GM18873 (cell line): ENCODE measurements around the gene HYOU1.
"Not testable (repeated sequence)": the region's sequence is repeated elsewhere in the genome, so short reads cannot be mapped to it uniquely, and the experiment has no call there.

Source experiments
- ATAC-seq: cut with Tn5 transposase; IDR thresholded peaks from one replicate; pipeline ENCODE4 v1.9.1; 2021; ENCODE audit warnings: mild to moderate bottlenecking, moderate library complexity, moderate number of reproducible peaks; ENCODE audit not compliant: unreplicated experiment, low FRiP score

Gene HYOU1

DNA sequence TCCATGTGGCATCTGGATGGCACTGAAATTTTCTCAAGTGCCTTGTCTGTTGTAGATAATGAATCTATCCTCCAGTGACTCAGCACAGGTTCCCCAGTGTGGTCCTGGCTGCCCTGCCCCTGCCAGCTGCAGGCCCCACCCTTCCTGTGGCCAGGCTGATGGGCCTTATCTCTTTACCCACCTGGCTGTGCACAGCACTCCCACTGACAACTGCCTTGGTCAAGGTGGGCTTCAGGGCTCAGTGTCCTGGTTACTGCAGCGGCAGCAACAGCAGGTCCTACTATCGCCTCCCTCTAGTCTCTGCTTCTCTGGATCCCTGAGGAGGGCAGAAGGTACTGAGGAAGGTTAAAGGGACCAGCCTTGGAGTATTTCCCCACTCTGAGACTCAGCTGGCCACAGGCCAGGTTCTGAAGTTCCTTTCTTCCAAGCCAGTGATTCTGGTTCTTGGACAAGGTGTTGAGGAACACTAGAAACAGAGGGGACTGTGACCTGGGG, 30.8 kb upstream of the HYOU1 start:
- ATAC-seq: no peak

DNA sequence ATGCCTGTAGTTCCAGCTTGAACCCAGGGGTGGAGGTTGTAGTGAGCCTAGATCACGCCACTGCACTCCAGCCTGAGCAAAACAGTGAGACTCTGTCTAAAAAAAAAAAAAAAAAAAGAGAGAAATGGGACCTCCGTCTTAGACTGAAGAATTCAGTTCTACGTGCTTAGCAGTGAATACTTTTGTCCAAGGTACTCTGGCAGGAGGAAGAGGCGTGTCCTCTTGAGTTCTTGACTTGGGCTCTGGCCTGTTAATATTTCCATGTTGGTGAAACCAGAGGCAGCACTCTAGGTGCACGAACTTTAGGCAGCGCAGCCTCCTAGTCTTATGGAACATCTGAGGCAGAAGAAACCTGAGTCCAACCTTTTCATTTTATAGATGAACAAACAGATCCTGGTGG, 30.1 kb upstream of the HYOU1 start:
- ATAC-seq: no peak

DNA sequence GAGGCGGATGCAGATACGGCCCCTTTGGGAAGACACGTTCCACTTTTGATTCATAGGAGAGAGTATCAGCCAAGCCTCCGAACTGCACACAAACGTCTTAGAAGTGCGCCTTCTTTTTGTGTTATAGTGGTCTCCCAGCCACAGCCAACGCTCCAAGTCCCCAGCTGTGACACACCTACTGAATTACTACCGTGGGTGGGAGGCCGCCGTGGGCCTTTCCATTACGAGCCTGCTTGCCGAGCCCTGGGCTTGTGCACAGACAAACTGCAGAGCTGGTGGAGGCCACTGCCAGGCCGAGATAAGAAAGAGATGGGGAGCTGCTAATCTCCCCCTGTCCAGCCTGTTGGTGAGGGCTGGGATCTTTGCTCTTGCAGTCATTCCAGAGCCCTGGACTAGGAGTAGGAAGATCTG, 28.4 kb upstream of the HYOU1 start:
- ATAC-seq: peak; percentile 6

DNA sequence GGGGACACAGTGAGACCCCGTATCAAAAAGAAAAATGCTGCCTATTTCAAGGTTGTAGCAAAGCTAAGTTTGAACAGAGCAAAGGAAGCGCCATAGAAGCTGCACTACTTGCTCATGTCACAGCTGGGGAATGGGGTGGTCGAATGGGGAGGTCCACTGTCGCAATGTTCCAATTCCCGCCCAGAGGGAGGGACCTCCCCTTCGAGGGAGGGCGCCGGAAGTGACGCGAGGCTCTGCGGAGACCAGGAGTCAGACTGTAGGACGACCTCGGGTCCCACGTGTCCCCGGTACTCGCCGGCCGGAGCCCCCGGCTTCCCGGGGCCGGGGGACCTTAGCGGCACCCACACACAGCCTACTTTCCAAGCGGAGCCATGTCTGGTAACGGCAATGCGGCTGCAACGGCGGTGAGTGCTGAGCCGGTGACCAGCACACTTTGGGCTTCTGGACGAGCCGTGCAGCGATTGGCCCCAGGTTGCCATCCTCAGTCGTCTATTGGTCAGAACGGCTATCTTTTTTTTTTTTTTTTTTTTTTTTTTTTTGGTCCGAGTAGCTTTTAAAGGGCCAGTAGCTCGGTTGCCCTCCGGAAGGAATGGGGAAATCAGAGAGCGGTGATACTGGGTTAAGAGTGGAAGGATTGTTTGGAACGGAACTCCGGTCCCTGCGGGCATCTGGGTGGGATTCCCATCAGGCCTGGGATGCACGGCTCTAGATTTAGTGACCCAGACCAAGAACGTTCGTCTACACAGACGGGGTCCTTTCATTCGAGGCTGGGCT, 27.8 kb upstream of the HYOU1 start, which contains the start of gene HMBS:
Gene HMBS (plus strand): TSS at position 219 of the 774 bp plus-strand sequence. CDS start 153 bp downstream, at position 372.
- peak; percentile 79 for ATAC-seq

DNA sequence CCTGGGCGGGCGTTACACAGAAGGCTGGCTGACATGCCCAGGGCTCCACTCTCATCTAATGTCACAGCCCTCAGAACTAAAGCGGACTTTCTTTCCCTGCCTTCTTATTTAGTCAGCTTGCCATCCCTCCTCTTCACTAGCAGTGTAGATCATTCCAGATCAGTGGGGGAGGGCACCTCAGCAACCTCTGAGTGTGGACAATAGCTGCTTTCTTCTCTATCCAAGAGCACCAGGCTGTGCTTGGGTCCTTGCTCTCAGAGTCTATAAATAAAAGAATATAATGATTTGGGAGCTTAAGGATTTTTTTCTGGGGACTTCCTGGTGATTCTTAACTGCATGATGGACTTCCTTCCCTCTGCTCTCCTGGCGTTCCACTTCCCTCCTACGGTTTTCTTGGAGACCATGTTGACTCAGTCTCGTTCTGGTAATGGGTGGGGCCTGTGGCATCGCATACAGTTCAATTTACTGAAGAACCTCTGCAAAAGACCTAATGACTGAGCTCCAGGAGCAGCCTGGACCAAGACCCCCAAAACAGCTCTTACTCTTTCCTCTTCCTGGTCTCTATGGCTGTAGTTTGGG, 24.8 kb upstream of the HYOU1 start:
- ATAC-seq: no peak

DNA sequence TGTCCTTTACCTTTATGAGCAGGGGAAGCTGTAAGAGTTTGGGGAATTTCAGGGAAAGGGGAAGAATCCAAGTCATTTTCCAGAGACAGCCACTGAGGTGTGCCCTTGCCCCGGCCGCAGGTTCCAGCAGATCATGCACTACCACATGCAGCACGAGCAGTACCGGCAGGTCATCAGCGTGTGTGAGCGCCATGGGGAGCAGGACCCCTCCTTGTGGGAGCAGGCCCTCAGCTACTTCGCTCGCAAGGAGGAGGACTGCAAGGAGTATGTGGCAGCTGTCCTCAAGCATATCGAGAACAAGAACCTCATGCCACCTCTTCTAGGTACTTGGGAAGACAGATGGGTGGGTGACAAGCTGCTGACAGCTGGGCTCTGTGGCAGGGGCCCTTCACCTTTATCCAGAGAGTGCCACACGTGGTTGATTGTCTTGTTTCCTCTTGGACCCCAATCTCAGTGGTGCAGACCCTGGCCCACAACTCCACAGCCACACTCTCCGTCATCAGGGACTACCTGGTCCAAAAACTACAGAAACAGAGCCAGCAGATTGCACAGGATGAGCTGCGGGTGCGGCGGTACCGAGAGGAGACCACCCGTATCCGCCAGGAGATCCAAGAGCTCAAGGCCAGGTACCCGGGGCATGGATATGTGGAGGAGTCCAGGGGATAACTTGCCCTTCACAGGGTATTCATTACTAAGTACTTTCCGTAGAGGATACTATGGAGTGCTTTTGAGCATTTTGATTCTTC, 21.8 kb upstream of the HYOU1 start:
- ATAC-seq: no peak

DNA sequence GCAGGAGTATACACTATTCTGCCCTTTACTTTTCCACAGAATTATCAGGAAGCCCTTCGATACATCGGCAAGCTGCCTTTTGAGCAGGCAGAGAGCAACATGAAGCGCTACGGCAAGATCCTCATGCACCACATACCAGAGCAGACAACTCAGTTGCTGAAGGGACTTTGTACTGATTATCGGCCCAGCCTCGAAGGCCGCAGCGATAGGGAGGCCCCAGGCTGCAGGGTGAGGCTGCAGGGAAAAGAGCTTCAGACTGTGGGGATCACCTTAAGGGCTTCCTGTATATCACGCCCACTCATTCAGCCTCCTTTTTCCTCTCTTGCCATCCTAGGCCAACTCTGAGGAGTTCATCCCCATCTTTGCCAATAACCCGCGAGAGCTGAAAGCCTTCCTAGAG, 20.8 kb upstream of the HYOU1 start:
- no peak for ATAC-seq

DNA sequence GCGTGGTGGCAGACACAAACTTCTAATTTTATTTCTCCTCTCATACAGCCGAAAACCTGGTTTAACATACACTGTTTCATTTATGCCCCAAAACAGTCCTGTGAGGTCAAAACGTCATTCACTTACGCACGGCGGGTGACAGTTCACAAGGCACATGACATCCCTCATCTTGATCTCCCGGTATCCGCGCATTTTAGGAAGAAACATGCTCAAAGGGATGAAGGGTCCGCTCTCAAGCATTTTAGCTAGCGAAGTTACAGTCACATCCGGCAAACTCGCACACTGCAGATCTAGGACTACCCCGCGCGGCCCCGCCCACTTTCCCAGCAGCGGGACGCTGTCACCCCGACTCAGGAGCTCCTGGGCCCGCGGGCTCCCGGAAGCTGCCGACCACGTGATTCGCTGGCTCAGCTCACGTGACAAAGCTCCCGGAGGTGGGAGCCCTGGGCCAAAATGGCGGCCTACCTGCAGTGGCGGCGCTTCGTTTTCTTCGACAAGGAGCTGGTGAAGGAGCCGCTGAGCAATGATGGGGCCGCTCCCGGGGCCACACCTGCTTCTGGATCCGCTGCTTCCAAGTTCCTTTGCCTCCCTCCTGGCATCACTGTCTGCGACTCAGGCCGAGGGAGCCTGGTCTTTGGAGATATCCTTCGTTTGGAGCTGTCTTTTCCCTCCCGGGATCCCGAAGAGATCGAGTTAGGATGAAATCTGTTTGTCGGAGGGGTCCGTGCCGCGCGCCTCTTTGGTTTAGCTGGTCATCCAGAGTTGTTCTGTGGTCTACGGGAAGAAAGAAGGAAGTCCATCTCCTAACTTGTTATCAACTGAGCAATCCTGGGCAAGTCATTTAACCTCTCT, 10.6 kb upstream of the HYOU1 start, which contains the start of gene VPS11:
Gene VPS11 (plus strand): TSS at position 448 of the 852 bp plus-strand sequence. CDS start 6 bp downstream, at position 454.
- ATAC-seq: peak; percentile 78

DNA sequence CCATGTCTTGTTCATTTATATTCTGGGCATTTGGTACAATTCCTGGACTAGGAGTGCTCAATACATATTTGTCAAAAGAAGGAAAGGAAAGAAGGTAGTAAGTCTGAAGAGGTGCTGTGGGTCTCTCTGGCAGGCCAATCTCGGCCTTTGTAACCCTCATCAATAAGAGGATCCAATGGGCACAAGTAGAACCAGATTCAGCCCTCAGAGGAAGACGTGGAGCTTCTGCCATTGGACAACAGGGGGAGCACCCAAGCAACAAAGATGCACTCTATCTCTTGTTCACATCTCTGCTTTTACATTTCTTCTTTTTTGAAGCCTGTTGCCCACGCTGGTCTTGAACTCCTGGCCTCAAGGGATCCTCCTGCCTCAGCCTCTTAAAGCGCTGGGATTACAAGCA, 8.4 kb upstream of the HYOU1 start:
- no peak for ATAC-seq

DNA sequence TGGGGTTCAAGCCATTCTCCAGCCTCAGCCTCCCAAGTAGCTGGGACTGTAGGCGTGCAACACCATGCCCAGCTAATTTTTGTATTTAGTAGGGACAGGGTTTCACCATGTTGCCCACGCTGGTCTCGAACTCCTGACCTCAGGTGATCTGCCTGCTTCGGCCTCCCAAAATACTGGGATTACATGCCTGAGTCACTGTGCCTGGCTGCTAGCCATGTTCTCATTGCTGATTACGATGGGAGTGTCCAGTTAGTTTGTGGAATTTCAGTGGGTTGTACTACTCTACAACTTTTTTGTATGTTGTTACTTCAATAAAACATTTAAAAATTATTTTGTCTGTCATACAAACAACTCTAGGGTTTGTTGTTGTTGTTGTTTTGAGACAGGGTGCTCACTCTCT, 5.8 kb upstream of the HYOU1 start:
- no peak for ATAC-seq

DNA sequence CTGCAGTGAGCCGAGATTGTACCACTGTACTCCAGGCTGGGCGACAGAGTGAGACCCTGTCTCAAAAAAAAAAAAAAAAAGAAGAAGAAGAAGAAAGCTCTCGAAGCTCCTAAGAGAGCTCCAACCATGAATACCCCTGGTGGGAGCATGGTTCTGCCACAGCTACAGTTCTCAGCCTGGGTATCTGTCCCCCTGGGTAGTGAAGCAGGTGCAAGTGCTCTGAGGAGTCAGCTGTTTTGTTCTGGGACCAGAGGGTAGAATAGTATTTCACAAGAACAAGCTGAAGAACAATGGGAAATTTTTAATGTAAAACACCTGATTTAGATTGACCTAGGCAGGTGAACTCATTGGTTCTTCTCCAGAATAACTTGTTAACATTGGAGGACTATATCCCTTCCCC, 4.3 kb upstream of the HYOU1 start:
- no peak for ATAC-seq

DNA sequence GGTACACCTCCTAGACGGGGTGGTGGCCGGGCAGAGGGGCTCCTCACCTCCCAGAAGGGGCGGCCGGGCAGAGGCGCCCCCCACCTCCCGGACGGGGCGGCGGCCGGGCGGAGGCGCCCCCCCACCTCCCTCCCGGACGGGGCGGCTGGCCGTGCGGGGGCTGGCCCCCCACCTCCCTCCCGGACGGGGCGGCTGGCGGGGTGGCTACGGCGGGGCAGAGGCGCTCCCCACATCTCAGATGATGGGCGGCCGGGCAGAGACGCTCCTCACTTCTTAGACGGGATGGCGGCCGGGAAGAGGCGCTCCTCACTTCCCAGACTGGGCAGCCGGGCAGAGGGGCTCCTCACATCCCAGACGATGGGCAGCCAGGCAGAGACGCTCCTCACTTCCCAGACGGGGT, 2.1 kb upstream of the HYOU1 start:
- not testable (repeated sequence) for ATAC-seq

DNA sequence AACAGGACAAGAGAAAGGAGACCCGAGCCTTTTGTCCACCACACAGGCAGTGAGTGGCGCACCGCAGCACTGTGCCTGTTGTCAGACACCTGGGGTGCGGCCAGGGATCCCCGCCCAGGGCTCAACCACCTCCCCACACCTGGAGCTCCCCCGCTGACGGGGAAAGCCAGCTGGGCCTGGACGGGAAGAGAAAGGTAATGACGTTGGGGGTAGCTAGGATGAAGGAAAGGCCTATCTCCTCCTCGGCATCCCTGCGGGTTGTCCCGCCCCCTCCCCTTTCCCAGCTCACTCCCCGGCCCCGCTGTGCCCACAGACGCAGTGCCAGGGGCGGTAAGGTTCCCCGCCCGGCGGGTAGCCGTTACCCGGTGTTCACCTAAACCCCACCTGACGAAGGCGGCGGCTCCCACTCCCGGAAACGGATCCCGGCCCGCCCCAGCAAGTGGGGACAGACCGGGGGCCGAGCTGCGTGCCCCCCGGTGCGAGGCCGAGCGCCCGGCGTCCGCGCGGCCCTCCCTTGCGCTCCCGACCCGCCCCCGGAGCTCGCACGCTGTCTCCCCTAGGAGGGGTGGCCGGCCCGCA, 495 bp downstream of the HYOU1 start:
- peak; percentile 3 for ATAC-seq

DNA sequence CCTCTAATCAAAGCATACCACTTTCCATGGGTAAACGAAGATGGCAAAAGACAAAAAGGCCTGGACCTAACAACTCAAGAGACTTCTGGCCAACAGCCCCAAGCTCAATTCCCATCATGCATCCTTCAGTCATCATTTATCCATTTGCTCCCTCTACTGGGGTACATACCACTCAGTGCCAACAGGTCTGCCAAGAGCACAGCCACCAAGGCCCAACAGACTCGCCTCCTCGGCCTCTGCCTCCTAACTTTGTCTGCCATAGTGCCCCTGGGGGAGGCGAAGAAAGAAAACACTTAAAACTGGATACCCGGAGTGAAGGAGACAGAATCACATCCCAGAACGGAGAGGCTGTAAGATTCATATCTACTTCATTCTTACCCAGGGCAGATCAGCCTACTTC, 1.1 kb downstream of the HYOU1 start:
- no peak for ATAC-seq

DNA sequence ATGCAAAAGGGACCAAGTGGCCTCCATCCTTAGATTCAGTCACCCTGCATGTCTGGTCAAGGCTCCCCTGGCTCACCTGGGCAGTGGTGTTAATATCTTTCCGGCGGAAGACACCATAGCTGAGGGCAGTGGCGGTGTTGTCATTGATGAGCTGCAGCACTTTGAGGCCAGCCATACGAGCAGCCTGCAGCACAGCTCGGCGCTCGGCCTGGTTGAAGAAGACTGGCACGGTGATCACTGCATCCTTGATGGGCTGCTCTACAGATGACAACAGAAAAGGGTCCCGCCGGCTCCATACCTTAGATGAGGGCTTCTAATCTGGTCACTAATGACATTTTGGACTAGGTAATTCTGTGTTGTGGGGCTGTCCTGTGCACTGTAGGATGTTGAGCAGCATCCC, 2.6 kb downstream of the HYOU1 start:
- no peak for ATAC-seq

DNA sequence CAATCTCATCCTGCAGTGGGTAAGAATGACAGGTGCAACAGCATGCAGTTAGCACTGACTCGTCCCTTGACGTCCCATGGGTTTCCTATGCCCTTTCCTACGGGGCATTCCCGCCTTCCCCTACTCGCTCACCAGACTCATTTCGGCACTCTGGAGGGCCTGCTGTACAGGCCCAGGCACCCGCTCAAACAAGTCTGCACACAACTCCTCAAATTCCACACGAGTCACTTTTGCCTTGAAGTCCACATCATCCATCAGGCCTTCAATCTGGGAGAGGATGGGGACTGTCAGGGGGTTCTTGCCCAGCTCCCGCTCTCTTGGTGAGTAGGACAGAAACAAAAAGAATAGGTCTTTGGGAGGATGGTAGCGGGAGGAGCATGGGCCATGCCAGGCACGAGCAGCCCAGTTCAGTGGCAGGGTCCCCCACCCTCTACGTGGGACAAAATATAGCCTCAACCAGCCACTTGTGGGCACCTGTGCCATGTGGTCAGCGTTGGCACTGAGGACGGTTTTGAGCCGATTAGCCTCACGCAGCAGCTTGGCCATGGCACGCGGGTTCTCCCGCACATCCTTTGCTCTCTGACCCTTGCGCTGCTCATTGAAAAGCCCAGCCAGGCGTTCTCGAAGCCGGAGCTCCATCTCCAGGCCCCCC, 4.7 kb downstream of the HYOU1 start:
- ATAC-seq: no peak

DNA sequence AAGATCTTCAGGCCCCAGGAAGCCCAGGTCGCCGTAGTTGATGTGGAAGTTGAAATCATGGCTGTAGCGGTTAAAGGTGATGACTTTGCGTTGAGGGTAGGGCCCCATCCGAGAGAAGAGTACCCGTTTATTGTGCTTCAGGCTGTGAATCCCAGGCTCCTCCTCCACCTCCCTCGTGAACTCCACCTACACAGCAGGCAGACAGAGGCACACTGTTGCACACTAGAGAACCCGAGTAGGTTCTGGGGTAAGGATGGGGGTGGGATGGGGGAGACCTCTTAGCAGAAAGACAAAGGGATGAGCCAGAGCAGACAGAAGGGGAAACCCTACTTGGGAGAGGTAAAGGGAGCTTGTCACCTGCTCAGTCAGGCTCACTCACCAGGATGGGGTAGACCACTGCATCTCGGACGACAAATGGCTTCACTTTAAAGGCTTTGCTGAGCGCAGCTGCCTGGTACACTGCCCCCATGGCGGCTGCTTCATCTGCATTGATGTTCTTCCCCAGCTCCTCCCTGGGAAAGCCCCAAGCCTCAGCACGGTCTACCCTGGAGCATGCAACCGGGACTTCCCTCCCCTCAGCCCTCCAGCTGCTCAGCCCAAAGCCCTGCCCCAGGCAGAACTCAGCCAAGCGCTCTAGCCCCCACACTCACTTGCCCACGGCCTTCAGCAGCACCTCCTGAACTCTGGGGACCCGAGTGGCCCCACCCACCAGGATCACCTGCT, 5.4 kb downstream of the HYOU1 start:
- ATAC-seq: no peak

DNA sequence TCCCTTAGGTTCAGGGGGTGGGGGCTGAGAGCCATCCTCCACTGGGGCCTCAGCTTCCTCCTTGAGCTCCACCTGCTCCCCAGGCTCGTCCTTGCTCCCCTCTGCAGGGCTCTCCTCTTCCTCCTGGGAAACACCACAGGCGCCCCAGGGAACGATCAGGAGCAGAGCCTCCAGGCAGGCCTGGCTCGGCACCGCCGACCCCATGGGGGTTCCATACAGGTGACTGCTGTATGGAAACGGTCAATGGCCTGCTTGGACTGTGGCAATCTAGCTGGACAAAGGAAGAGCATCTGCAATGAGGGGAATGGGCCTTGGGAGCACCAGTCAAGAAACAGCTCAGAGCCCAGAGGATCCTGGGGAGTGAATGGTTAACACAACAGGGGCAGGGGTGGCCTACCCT, 7.9 kb downstream of the HYOU1 start:
- ATAC-seq: no peak

DNA sequence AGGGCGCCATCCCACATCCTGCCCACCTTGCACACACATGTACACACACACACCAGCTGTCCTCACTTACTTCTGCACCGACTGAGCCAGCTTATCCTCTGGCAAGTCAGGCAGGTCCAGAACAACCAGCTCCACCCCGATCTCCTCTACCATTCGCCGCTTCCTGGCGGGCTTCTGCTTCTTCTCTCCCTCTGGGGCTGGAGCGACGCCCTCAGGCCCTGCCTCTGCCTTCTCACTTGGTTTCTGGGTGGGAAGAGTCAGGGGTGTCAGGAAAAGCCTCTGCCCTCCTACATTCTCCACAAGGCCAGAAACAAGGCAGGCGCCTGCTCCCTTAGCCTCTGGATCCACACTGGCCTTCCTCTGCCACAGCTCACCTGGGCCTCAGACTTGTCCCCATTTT, 8.4 kb downstream of the HYOU1 start:
- no peak for ATAC-seq
